ENCODE results near the gene HTT. TPM values are rescaled to one million over a fixed set of nuclear protein-coding genes. Genes with fewer than 3 reads are reported as not detected.
A peak's percentile ranks its signal among the peaks of the same experiment; 100 is the strongest.

Gene HTT
- total and polyA plus RNA-seq, 9 of the 15 experiments (the other 6 are each of a cell fraction or from before 2014, with no cell fraction given), result 0.66 to 31.6 (median 14.7) TPM

GRCh38 chr4:3174371-3175338 is 100.2 kb downstream of the HTT start:
- Histone ChIP-seq H3K9me1 (ENCODE audit: control insufficient read depth, insufficient read depth, low read length) (no peaks in the 10 kb centered on the region), H3K4me2 (ENCODE audit: insufficient read depth, low read length) (no peak overlapping the region), H3K9me3 (replicated peaks; ENCODE audit: control insufficient read depth, insufficient read depth, low read depth, low read length) (no peaks in the 10 kb centered on the region), H3K27me3 (ENCODE audit: control insufficient read depth in 2 of 2, insufficient read depth in 2 of 2, low read length in 2 of 2) (no peaks in the 10 kb centered on the region), H2AFZ (ENCODE audit: low read depth, low read length) (no peak overlapping the region), H3K79me2 (ENCODE audit: control insufficient read depth, insufficient read depth, low read length) (no peaks in the 10 kb centered on the region), H3K4me3 (no peak overlapping the region), H3K9ac (ENCODE audit: insufficient read depth in 1 of 2, low read depth in 2 of 2, low read length in 2 of 2) (no peak overlapping the region), H3K36me3 (ENCODE audit: control insufficient read depth, insufficient read depth, low read length) (peaks cover 35% of the 10 kb centered on the region; the same call in 2 of the 3 replicates), H4K20me1 (replicated peaks; ENCODE audit: control insufficient read depth, insufficient read depth, low read length) (no peaks in the 10 kb centered on the region), H3K4me1 (replicated peaks in 1 of 2; ENCODE audit: control insufficient read depth in 2 of 2, insufficient read depth in 2 of 2, low read length in 2 of 2) (no peaks in the 10 kb centered on the region), H3K27ac (ENCODE audit: extremely low read depth, low read depth, low read length) (no peak overlapping the region)
- in situ Hi-C loops (cut with MboI), result no loop called here
- DNase-seq (ENCODE audit: extremely low read depth in 1 of 4, low spot score in 3 of 4), result no peak
- no TSS peak for BruUV-seq (replicated peaks)
- intact Hi-C loops (cut with micrococcal nuclease), result no loop called here
- ChIA-PET CTCF (ENCODE audit: low intra/inter-chr PET ratio) (no interaction called here), POLR2A (interaction anchor here (0.5 to 0.6 kb wide), 2 partner anchors 106 to 1429 kb away, joined by 3 read pairs; no protein-coding TSS in a partner anchor)
- no peak for TF ChIP-seq NR2C2 (CRISPR knock-in tag; IDR thresholded peaks at IDR 0.05)
- TF ChIP-seq NR2C2 (tag; IDR thresholded peaks at IDR 0.05), result no peak
- TF ChIP-seq ZNF134 (CRISPR knock-in tag; conservative IDR thresholded peaks at IDR 0.05), result peak; percentile 52
- no peak for TF ChIP-seq RBM15 (IDR thresholded peaks at IDR 0.05; ENCODE audit: insufficient read depth, low read length)
- TF ChIP-seq CTCF (IDR thresholded peaks at IDR 0.05 in 2 of 3, conservative IDR thresholded peaks at IDR 0.05 in 1 of 3; ENCODE audit: insufficient read depth in 2 of 3, low read depth in 1 of 3, low read length in 3 of 3), result 0 out of 6 replicates have a peak, but pooled peaks of 1 of the 3 experiments have one; percentile 3
- TF ChIP-seq GABPB1 (CRISPR knock-in tag; IDR thresholded peaks at IDR 0.05), result no peak
- no peak for TF ChIP-seq IRF9 (tag; IDR thresholded peaks at IDR 0.05)
- no peak for TF ChIP-seq ZNF780A (CRISPR knock-in tag; IDR thresholded peaks at IDR 0.05)
- TF ChIP-seq NR2C1 (IDR thresholded peaks at IDR 0.05), result no peak
- TF ChIP-seq NR2C1 (tag; IDR thresholded peaks at IDR 0.05), result no peak
- WGBS (ENCODE audit: insufficient coverage, low coverage, missing lambda C conversion rate), result 67% methylated on average over 12 of the region's 12 CpGs
- ATAC-seq, result no peak
- peak; percentile 59 for FAIRE-seq
